Activated naive CD4-positive, alpha-beta T cell treated with Interleukin-2 at 50 U/mL for 16 hours (primary cell): ENCODE measurements around the gene ZNF649.

Source experiments
- DNase-seq: peaks from one replicate; pipeline ENCODE4 v3.0.0-alpha.2; 2020

The ZNF649 gene

DNA sequence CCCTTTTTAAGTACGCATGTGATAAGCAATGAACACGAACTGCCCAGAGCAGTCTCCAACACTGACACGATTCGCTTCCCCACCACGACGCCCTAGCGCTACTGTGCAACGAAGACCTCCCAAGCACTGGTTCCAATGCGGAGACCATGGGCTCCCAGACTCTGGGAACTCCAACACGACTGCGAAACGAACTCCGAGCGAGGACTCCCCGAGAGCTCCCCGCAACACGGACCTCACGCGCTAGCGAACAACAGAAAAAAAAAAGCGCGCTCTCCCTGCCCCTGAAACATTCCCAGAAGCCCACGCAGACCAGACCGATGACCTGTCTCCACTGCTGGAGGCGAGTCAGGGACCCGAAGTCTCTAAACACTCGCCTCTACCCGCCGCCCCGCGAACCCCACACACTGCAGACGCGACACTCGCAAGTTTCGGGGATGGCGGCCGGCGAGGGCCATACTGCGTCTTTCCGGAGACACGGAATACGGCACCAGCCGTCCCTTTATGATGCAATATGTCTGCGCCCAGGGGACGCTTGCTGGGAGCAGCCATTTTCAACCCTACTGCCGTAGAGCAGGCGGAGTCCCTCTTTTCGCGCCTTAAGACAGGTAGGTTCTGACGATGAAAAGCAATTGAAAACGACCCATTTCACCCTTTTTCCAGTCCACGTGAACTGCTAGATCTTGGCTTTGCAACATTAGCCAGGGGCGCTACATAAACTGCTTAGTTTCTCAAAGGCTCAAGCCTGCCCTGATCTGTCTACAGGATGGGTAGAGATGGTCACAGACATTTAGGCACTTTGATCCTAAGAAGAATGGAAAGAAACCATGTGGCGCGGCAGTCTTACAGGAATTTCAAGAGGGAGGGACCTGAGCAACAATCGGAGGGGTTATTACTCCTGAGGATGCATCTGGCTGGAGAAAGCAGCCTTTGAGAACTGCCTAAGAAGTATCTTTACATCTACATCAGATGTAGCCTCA, 17.0 kb downstream of the ZNF649 start, which contains the start of gene ZNF577:
Gene ZNF577, minus strand, starts transcription at position 430 of the 977 bp plus-strand sequence. CDS start 7,569 bp downstream, outside the sequence.
- peak; percentile 60 for DNase-seq

DNA sequence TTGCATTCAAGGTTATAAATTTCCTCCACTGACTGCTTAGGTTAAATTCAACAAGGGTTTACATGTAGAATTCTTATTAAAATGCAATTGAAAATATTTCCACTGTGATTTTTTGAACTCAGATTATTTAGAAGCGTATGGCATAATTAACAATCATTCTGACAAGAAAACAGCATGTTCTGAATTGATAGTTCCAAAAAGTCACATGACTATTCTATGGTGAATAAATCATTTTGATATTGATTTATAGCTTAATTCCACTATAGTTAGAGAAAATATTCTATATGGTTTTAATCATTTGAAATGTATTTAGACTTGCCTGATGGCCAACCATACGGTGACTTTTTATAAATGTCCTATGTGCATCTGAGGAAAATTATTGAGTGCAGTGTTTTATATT, 20.1 kb downstream of the ZNF649 start:
- DNase-seq: no peak

DNA sequence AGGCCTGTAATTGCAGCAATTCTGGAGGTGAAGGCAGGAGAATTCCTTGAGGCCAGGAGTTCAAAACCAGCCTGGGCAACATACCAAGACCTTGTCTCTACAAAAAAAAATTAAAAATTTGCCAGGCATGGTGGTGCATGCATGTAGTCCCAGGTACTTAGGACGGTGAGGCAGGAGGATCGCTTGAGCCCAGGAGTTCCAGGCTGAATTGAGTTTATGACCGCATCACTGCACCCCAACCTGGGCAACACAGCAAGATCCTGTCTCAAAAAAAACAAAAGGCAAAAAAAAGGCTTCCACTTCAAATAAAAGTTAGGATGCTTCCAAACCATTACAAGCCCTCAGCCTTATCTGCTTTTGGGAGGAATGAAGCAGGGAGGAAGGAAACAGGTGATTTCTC, 22.3 kb downstream of the ZNF649 start:
- DNase-seq: no peak

GRCh38 chr19:51873097-51873496, 31.7 kb downstream of the ZNF649 start:
- DNase-seq: no peak

DNA sequence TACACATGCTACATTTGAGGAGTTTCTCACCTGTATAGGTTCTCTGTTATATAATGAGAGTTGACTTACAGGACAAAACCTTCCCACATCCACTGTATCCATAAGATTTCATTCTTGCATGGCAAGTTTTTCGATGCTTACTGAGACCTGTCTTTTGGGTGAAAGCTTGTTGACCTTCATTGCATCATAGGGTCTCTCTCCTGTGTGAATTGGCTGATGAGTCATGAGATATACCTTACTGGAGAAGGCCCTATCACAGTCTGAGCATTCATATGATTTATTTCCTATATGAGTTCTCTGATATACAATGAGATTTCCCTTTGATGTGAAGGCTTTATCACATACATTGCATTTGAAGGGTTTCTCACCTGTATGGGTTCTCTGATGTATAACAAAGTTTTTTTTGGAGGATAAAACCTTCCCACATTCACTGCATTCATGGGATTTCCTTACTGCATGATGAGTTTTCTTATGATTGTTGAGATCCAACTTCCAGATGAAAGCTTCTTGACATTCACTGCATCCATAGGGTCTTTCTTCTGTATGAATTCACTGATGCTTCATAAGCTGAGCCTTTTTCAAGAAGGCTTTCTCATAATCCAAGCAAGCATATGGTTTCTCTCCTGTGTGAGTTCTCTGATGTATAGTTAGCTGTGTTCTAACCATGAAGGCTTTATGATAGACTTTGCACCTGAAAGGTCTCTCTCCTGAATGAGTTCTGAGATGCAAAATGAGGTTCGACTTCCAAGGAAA, 42.8 kb downstream of the ZNF649 start:
- DNase-seq: no peak
